ENCODE data around the gene EIF1AD.

Gene EIF1AD

GRCh38 chr11:66008468-66009101, 6.6 kb upstream of the EIF1AD start:
- no peak for TF ChIP-seq Cebpa-rat (IDR thresholded peaks at IDR 0.05)
- H3K4me3 ChIP-seq: no peak overlapping the region
- H3K4me2 ChIP-seq: peak overlapping the region; percentile 52 to 78 (median 59); a peak in 21 of 22 replicates
- H4K20me1 ChIP-seq: peaks cover 0 to 31% (median 6%) of the 10 kb centered on the region in 11 experiments; a peak in 12 of 22 replicates
- H3K9ac ChIP-seq: peak overlapping the region in 7 of 11 experiments; percentile 12 to 48 (median 24); a peak in 6 of 22 replicates
- peaks cover 9 to 22% (median 12%) of the 10 kb centered on the region in 11 experiments for H3K27me3 ChIP-seq
- H3K4me1 ChIP-seq: peaks cover 34 to 58% (median 49%) of the 10 kb centered on the region in 10 experiments
- no peaks in the 10 kb centered on the region for H3K9me3 ChIP-seq (replicated peaks in 1 of 11)
- H3K27ac ChIP-seq: peak overlapping the region in 1 of 11 experiments; percentile 15; a peak in 3 of 22 replicates
- peaks cover 24 to 33% (median 27%) of the 10 kb centered on the region in 11 experiments; a peak in 21 of 22 replicates for H3K36me3 ChIP-seq

- Histone ChIP-seq H3K4me2 (peak overlapping the region; percentile 52 to 78 (median 59); a peak in 19 of 22 replicates), H4K20me1 (peaks cover 0 to 36% (median 10%) of the 10 kb centered on the region in 11 experiments; a peak in 13 of 22 replicates), H3K9me3 (replicated peaks in 1 of 11) (no peaks in the 10 kb centered on the region), H3K27ac (no peak overlapping the region), H3K9ac (peak overlapping the region in 5 of 11 experiments; percentile 19 to 48 (median 25); a peak in 5 of 22 replicates), H3K27me3 (peaks cover 9 to 22% (median 12%) of the 10 kb centered on the region in 11 experiments), H3K36me3 (peaks cover 24 to 37% (median 29%) of the 10 kb centered on the region in 11 experiments; a peak in 21 of 22 replicates), H3K4me3 (no peak overlapping the region), H3K4me1 (peaks cover 34 to 59% (median 51%) of the 10 kb centered on the region in 10 experiments)
- TF ChIP-seq Cebpa-rat (IDR thresholded peaks at IDR 0.05): no peak
Observed at GRCh38 chr11:66008095-66008467, 6.1 kb upstream of the EIF1AD start.

GRCh38 chr11:66007201-66007634, 5.3 kb upstream of the EIF1AD start:
- Histone ChIP-seq H3K27me3 (peaks cover 9 to 21% (median 11%) of the 10 kb centered on the region in 11 experiments), H3K4me3 (no peak overlapping the region), H3K4me2 (peak overlapping the region in 7 of 11 experiments; percentile 3 to 73 (median 59); a peak in 11 of 22 replicates), H4K20me1 (peaks cover 0 to 41% (median 13%) of the 10 kb centered on the region in 11 experiments; a peak in 13 of 22 replicates), H3K9me3 (replicated peaks in 1 of 11) (no peaks in the 10 kb centered on the region), H3K9ac (peak overlapping the region in 4 of 11 experiments; percentile 10 to 35 (median 22); a peak in 5 of 22 replicates), H3K36me3 (peaks cover 24 to 37% (median 29%) of the 10 kb centered on the region in 11 experiments; a peak in 21 of 22 replicates), H3K27ac (peak overlapping the region in 1 of 11 experiments; percentile 23; a peak in 1 of 22 replicates), H3K4me1 (peaks cover 29 to 58% (median 46%) of the 10 kb centered on the region in 10 experiments)
- no peak for TF ChIP-seq Cebpa-rat (IDR thresholded peaks at IDR 0.05)

GRCh38 chr11:66006891-66007176, 4.9 kb upstream of the EIF1AD start:
- Histone ChIP-seq H3K9ac (peak overlapping the region in 6 of 11 experiments; percentile 10 to 35 (median 19); a peak in 6 of 22 replicates), H3K27me3 (peaks cover 6 to 17% (median 8%) of the 10 kb centered on the region in 11 experiments), H3K36me3 (peaks cover 24 to 37% (median 29%) of the 10 kb centered on the region in 11 experiments; a peak in 21 of 22 replicates), H3K4me1 (peaks cover 25 to 57% (median 45%) of the 10 kb centered on the region in 10 experiments), H4K20me1 (peaks cover 0 to 41% (median 13%) of the 10 kb centered on the region in 11 experiments; a peak in 13 of 22 replicates), H3K4me3 (no peak overlapping the region), H3K9me3 (replicated peaks in 1 of 11) (no peaks in the 10 kb centered on the region), H3K27ac (no peak overlapping the region; a peak in 1 of 22 replicates), H3K4me2 (peak overlapping the region in 7 of 11 experiments; percentile 3 to 73 (median 59); a peak in 10 of 22 replicates)
- no peak for TF ChIP-seq Cebpa-rat (IDR thresholded peaks at IDR 0.05)

- H3K36me3 ChIP-seq: peaks cover 24 to 37% (median 29%) of the 10 kb centered on the region in 11 experiments; a peak in 21 of 22 replicates
- no peak for TF ChIP-seq Cebpa-rat (IDR thresholded peaks at IDR 0.05)
- peaks cover 20 to 52% (median 43%) of the 10 kb centered on the region in 10 experiments for H3K4me1 ChIP-seq
- H4K20me1 ChIP-seq: peaks cover 0 to 46% (median 13%) of the 10 kb centered on the region in 11 experiments; a peak in 13 of 22 replicates
- no peak overlapping the region for H3K4me3 ChIP-seq
- H3K27me3 ChIP-seq: peaks cover under 1 to 12% (median 2%) of the 10 kb centered on the region in 11 experiments; a peak in 19 of 22 replicates
- H3K4me2 ChIP-seq: peak overlapping the region in 6 of 11 experiments; percentile 8 to 73 (median 64); a peak in 7 of 22 replicates
- H3K9me3 ChIP-seq (replicated peaks in 1 of 11): no peaks in the 10 kb centered on the region
- peak overlapping the region in 3 of 11 experiments; percentile 4 to 23 (median 15); a peak in 3 of 22 replicates for H3K9ac ChIP-seq
- H3K27ac ChIP-seq: no peak overlapping the region; a peak in 1 of 22 replicates
Observed at GRCh38 chr11:66006134-66006890, 4.4 kb upstream of the EIF1AD start.

GRCh38 chr11:66004186-66004585, 2.2 kb upstream of the EIF1AD start:
- Histone ChIP-seq H3K27me3 (no peaks in the 10 kb centered on the region), H3K9me3 (replicated peaks in 1 of 11) (no peaks in the 10 kb centered on the region), H3K9ac (peak overlapping the region in 4 of 11 experiments; percentile 24 to 44 (median 32); a peak in 4 of 22 replicates), H3K4me2 (peak overlapping the region in 1 of 11 experiments; percentile 94; a peak in 1 of 22 replicates), H4K20me1 (peaks cover 5 to 67% (median 27%) of the 10 kb centered on the region in 11 experiments; a peak in 18 of 22 replicates), H3K4me1 (peaks cover 34 to 61% (median 55%) of the 10 kb centered on the region in 10 experiments), H3K27ac (no peak overlapping the region), H3K4me3 (no peak overlapping the region), H3K36me3 (peaks cover 36 to 51% (median 42%) of the 10 kb centered on the region in 11 experiments)
- TF ChIP-seq Cebpa-rat (IDR thresholded peaks at IDR 0.05): no peak

GRCh38 chr11:66003291-66003690, 1.3 kb upstream of the EIF1AD start:
- peaks cover 45 to 60% (median 51%) of the 10 kb centered on the region in 11 experiments for H3K36me3 ChIP-seq
- H3K9me3 ChIP-seq (replicated peaks in 1 of 11): no peaks in the 10 kb centered on the region
- H3K9ac ChIP-seq: peak overlapping the region; percentile 82 to 90 (median 86)
- no peaks in the 10 kb centered on the region for H3K27me3 ChIP-seq
- no peak for TF ChIP-seq Cebpa-rat (IDR thresholded peaks at IDR 0.05)
- H3K4me2 ChIP-seq: peak overlapping the region; percentile 73 to 97 (median 91)
- H3K4me1 ChIP-seq: peaks cover 26 to 53% (median 47%) of the 10 kb centered on the region in 10 experiments
- peaks cover 5 to 76% (median 33%) of the 10 kb centered on the region in 11 experiments; a peak in 20 of 22 replicates for H4K20me1 ChIP-seq
- peak overlapping the region in 10 of 11 experiments; percentile 27 to 93 (median 86); a peak in 19 of 22 replicates for H3K27ac ChIP-seq
- H3K4me3 ChIP-seq: peak overlapping the region; percentile 67 to 97 (median 88)

- Histone ChIP-seq H3K4me3 (peak overlapping the region; percentile 67 to 97 (median 88)), H4K20me1 (peaks cover 5 to 81% (median 33%) of the 10 kb centered on the region in 11 experiments; a peak in 20 of 22 replicates), H3K27me3 (no peaks in the 10 kb centered on the region), H3K27ac (peak overlapping the region; percentile 82 to 93 (median 85); a peak in 21 of 22 replicates), H3K9me3 (replicated peaks in 1 of 11) (no peaks in the 10 kb centered on the region), H3K9ac (peak overlapping the region; percentile 82 to 90 (median 86)), H3K4me1 (peaks cover 24 to 47% (median 44%) of the 10 kb centered on the region in 10 experiments), H3K4me2 (peak overlapping the region; percentile 73 to 97 (median 91)), H3K36me3 (peaks cover 51 to 65% (median 57%) of the 10 kb centered on the region in 11 experiments)
- no peak for TF ChIP-seq Cebpa-rat (IDR thresholded peaks at IDR 0.05)
Observed at GRCh38 chr11:66002648-66003225, 780 bp upstream of the EIF1AD start.

All from BLaER1 treated with 17β-estradiol and CSF1 and Interleukin-3, amounts not matched to agents 10 nM and 100 nM (cell line).